ENCODE data around the gene HDAC4. TPM values are rescaled to one million over a fixed set of nuclear protein-coding genes. Genes with fewer than 3 reads are reported as not detected.

The HDAC4 gene
- polyA plus RNA-seq, 3 donors: 12.3 to 22.6 (median 14.5) TPM

DNA sequence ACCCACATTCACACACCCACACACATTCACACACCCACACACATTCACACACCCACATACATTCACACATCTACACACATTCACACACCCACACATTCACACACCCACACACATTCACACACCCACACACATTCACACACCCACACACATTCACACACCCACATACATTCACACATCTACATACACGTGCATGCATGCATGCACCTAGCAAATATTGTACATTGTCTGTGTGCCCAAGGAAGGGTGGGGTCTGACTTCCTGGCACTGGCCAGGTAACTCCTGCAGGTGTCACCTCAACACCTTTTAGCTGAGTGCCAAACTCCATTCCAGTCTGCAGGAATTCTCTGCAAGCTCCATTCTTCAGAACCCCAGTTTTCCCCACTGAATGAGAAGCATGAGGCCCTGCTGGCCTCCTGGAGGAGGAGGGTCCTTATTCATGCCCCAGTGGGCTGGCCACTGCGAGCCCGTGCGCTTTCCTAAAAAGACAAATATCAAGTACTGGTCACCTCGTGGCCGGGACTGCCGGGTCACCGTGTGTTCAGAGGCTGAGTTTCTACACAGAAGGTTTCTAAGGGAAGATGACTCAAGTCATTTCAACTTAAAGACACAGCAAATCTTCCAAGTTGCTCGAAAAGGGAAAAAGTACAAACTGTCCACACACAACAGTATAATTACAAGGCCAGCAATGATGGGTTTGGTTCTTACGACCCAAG is 131.5 kb downstream of the HDAC4 start:
- no peak for DNase-seq (ENCODE audit: extremely low read depth in 1 of 11, low read depth in 9 of 11, low spot score in 4 of 11)

DNA sequence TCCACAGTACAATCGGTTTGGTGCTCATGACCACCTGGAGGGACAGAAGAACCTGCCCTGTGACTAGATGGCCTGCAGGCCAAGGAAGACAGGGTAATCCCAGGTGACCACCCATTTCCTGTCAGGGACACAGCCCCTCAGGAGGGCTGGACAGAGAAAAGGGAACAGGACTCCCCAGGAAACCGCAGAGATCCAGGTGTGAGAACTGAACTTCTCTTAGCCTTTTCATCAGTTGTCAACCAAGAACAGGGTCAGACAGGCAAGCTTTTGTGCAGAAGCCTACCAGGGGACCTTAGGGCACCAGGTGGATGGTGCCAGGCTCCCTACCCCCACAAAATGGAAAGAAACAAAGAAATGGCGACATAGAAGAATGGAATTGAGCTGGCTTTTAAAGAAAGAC is 132.3 kb downstream of the HDAC4 start:
- DNase-seq (ENCODE audit: extremely low read depth in 1 of 11, low read depth in 9 of 11, low spot score in 4 of 11): no peak

DNA sequence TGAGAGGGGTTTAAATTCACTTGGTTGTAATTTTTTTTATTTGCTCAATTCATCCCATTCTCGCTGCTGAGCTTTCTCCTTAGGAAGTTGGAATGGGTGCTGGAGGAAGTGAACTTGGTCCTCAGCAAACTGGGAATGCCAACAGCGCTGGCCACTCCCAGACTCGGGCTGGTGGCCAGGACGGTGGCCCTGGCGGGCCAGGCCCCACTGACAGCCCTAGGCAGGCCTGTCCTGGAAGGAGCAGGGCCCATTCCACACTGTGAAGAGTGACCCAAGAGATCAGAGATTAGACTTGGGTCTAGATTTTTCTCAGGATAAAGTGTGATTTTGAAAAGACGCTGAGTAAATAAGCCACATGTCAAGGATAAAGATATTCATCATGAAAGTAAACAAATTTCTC is 132.7 kb downstream of the HDAC4 start:
- DNase-seq (ENCODE audit: extremely low read depth in 1 of 11, low read depth in 9 of 11, low spot score in 4 of 11): no peak

DNA sequence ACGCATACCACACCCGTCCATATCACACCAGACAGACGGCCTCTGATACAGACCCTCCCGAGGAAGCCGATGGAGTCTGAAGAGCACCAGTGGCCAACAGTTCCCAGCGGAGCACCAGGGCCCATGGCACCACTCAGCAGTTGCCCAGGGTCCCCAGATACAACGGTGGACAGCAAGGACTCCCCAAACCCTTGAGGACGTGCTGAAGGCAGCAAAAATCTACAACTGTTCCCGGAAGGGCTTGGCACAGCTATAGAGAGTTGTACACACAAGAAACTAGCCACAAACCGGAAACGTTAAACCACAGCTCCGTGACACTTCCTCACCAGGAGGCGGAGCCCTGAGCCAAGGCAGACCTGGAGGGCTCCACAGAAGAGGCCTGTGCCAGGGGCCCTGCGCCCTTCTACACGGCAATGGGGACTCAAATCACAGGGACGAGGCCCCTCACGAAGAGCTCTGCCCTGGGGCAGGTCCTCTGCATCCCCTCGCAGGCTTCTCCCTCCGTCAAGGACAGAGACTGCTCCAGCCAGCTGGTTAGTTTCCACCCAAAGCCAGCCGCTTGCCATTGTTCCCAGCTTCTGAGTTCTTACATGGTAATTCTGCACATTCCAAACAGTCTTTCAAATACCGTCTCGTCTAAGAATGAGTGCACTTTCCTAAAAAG is 133.4 kb downstream of the HDAC4 start:
- no peak for DNase-seq (ENCODE audit: extremely low read depth in 1 of 11, low read depth in 9 of 11, low spot score in 4 of 11)

DNA sequence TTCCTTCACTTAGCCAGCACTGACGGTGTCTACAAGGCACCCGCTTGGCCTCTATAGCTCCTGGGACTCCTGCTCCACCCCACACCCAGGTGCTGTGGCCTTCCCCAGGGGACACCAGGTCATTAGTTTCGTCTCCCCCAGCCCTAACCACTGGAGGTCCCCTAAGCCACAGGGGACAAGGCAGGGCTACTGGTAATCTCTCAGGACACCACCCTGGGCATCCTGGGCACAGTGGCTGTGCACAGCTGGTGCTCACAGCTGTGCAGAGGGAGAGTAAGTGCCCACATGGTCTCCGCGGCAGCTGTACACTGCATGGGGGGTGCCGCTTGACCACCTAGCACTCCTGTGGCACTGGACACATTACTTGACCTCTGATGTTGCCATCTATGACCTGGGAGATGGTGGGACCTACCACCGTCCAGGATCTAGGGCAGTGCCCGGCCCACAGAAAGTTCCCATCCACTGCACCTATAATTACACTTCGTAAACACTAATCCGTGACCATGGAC is 134.0 kb downstream of the HDAC4 start:
- DNase-seq (ENCODE audit: extremely low read depth in 1 of 11, low read depth in 9 of 11, low spot score in 4 of 11): no peak

DNA sequence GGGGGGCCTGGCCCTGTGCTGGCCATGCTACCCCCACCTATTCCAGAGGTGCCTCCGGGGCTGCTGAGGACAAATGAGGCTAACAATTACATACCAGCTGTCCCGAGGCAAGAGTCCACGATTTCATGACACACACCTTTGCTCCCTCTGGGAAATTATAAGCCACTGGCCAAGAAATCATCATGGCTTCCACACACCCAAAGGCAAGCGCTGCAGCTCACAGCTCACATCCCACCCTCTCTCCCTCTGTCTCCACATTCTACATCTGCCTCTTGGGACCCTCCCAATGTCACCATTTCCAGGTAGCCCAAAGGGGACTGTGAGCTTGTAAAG is 134.4 kb downstream of the HDAC4 start:
- DNase-seq (ENCODE audit: extremely low read depth in 1 of 11, low read depth in 9 of 11, low spot score in 4 of 11): no peak

DNA sequence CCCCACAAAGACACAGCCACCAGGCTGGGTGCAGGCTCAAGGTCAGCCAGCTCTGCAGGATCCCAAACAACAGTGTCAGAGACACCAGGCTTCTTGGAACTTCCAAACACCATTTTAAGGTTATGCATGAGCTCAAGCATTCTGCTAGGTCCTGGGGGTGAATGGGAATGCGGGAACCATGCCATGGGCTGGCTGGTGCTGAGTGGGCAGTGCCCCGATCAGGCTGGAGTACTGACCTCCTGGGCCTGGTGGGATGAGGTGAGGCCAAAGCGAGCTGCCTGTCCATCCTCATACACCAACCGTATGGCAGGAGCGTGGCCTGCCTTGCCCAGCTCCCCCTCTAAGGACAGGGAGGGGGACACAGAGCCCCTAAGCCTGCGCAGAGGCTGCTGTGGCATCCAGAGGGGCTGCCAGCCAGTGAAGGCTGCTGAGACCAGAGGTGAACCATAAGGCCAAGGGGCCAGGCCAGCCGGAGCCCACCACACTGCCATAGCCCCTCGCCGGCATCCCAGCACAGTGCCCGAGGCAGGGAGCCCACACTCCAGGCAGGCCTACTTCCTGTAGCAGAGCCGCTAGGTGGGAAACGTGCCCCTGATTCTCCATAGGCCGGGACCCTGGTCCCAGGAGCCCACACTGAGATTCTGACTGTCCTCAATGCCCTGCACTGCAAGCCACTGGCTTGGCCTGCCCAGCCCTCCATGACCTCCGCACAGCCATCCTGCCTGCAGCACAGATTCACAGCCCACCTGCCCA is 135.0 kb downstream of the HDAC4 start:
- DNase-seq (ENCODE audit: extremely low read depth in 1 of 11, low read depth in 9 of 11, low spot score in 4 of 11): no peak

DNA sequence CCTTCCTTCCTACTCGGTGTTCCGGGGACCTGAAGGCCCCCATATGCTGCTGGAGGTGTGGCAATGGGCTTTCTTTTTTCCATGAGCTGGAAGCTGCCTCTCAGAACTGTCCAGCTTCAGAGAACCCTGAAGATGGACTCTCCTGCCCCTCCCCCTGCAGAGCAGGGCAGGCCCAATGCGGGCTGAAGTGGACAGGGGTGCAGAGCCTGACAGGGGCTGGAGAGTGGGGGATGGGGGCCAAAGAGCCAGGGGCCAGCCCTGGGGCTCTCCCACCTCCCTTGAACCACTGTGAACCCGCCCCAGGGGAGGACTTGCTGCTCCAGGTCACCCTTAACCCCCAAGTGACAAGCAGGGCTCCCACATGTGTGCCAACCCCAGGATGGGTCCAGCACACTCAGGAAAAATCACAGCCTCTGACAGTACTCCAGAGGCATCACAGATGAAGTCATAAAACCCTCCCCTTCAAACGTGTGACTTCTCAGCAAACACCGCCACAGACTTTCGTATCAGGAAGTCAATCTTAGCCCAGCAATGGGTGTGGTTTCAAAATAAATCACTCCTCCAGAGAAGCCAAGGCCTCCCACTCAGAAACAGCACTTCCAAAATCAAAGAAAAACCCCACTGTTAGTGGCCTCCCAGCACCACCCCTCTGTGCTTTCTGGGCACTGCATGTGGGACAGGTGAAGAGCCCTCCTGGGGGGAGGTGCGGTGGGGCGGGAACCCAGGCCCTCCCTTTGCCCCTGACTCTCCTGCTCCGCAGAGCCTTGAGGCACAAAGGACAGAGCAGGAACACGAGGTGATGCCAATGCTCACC is 135.8 kb downstream of the HDAC4 start:
- DNase-seq (ENCODE audit: extremely low read depth in 1 of 11, low read depth in 9 of 11, low spot score in 4 of 11): no peak

DNA sequence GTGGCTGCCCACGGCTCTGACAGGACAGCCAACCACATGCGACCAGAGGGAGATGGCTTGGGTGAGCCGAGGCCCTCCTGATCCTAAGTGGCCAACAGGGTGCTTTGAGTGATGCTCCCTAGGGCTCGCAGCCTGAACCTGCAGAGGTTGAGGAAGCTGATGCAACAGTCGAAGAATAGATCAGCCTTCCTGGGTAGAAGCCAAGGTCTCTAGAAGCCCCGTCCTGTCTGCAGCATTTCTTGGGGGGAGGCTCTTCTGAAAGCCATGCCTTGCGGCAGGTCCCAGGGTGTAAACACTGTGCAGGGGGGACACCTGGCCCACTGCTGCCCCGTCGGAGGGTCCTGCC is 136.4 kb downstream of the HDAC4 start:
- no peak for DNase-seq (ENCODE audit: extremely low read depth in 1 of 11, low read depth in 9 of 11, low spot score in 4 of 11)

DNA sequence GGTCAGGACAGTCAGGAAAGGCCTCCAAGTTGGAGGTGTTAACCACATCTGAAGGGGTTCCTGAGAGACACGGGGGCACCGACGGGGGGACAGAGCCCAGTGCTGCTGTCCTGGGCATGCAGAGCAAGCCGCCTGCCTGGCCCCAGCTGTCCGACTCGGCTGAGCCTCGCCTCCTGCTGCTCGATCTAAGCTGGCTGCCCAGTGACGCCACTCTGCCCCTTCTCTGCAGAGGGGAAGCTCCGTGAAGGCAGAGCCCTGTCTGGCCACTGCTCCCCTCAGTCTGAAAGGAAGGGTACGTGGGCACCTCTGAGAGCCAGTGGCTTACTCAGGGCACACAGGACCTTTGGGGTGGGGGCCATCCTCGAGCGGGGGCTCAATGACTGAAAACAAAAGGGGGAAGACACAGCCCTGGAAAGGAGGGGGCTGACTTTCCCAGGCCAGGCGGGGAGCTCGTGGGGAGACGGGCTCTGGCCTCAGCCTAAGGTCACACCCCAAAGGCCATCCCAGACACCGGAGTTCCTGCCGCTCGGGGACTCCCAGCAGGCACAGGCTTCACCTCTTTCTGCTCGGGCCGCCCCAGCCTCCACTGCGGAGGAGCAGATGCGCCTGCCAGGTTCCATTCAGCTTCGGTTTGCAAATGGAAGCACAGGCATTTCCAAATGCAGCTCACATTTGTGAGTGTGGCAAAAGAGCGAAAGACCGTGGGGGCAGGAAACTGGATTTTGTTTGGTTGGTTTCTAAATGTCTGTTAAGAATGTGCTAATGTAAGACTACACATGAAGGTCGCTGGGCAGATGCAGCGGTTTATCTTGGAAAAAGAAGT is 136.9 kb downstream of the HDAC4 start:
- DNase-seq (ENCODE audit: extremely low read depth in 1 of 11, low read depth in 9 of 11, low spot score in 4 of 11): no peak

DNA sequence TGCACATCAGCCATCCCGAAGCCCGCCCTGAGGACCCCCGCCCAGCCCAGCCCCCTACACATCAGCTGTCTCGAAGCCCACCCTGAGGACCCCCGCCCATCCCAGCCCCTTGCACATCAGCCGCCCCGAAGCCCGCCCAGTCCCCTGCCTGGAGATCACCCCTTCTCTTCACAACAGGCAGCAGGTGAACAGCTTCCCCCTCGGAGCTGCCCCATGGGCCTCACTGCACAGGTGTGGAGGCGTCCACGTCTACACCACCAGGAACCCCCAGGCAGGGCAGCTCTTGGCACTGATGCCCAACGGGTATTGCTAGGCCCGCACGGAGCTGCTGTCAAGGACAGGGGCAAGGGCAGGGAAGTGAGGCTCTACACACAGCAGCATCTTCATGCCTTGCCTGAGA is 137.6 kb downstream of the HDAC4 start:
- DNase-seq (ENCODE audit: extremely low read depth in 1 of 11, low read depth in 9 of 11, low spot score in 4 of 11): no peak

DNA sequence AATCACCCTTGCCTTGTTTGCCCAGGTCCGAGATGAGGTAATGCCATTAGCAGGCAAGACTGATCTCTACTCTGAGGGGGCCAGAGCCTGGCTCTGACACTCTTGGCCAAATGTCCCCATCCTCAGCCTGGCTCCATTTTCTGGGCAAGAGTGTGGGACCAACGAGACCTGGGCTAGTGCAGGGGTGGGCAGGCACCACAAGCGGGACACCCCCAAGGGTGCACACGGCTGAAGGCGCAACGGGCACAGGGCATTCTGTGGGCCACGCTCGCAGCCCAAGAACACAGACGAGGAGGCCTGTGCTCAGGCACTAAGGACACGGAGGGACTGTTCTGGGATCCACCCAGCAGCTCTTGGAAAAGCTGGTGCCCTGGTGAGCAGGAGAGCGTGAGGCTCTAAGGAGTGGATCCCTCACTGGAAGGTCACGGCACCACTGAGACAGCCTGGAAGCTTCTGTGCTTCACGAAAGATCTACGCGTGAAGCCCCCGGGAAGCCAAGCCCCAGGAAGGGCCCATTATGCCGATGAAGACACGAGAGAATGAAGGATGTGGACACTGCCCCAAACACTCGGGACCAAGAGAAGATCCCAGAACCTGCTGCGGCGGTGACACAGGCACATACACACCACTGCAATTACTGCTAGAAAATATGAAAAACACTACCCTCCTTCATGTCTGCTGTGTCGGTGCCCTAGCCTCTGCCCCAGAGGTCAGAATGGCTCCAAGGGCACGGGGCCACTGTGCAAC is 138.2 kb downstream of the HDAC4 start:
- no peak for DNase-seq (ENCODE audit: extremely low read depth in 1 of 11, low read depth in 9 of 11, low spot score in 4 of 11)

DNA sequence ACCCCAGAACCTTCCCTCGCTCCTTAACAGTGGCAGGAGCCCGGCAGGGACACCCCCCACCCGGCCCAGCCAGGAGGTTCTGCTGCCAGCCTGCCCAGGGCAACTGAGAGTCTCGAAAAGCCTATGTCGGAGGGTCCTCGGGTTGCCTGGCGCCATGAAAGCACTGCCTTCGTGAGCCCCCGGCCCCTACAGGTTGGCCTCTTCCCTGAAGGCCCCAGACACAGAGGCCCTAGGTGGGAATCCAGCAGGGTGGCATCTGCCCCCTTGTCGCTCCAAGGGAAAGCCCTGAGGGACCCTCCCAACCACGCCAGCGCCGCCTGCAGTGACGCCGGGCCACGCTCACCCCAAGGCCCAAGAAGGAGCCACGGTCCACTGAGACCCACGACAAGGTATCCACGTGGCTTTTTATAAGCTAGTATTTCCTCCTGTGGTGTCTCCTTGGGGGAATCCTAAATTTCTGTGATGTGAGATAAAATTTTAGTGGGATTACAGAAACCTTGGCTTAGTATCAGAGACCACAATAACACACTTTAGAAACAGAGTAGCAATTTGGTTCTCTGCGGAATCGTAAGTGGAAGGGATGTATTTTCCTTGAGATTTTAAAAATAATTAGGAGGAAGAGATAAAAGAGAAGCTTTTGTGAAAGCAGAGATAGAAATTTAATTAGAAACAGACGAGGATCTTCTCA is 138.9 kb downstream of the HDAC4 start:
- no peak for DNase-seq (ENCODE audit: extremely low read depth in 1 of 11, low read depth in 9 of 11, low spot score in 4 of 11)

DNA sequence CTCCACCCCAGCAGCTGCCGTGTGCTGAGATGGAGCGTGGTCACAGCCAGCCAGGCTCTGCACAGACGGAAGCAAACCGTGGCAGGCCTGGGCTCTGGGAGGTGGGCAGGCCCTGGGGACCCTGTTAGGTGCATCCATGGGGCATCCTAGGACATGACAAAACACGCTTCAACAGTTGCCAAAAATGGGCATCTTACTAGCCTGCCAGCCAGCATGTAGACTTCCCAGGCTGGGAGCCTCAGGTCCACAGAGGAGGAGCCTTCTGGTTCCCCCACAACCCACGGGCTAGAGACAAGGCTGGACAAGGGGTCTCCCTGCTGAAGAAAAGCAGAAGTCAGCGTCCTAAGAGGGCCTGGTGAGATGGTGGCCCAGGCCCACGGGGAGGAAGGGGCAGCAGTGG is 139.5 kb downstream of the HDAC4 start:
- DNase-seq (ENCODE audit: extremely low read depth in 1 of 11, low read depth in 9 of 11, low spot score in 4 of 11): no peak

DNA sequence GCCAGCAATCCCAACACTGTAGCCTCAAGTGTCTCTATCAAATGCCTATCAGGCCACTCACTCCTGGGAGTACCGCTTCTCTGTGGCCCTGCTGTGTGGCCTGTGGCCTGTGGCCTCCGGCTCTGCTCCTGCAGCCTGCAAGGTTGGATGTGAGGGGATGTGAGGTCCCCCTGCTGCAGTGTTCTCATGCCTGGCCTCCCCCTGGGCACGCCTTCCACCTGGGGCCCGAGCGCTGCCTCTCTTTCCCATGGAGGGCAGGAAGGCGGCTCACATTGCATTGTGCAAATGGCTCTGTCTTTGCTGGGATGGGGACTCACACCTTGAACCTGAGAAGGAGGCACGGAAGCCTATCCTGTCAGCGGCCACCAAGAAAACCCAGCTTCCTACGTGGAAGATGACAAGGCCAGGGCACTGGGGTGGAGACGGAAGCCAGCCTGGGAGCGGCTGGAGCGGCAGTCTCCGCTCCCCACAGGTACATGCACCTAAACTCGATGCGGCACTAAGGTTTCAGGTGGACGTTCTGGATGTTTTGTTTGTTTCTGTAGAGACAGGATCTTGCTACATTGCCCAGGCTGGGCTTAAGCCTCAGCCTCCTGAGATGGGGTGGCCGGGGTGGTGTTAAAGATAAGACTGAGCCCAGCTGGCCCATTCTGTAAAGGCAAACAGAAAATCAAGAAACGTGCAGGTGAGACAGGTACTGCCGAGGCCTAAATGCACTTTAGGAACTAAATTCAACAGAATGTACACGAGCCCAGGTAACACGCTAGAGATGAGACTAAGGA is 140.1 kb downstream of the HDAC4 start:
- DNase-seq (ENCODE audit: extremely low read depth in 1 of 11, low read depth in 9 of 11, low spot score in 4 of 11): no peak

DNA sequence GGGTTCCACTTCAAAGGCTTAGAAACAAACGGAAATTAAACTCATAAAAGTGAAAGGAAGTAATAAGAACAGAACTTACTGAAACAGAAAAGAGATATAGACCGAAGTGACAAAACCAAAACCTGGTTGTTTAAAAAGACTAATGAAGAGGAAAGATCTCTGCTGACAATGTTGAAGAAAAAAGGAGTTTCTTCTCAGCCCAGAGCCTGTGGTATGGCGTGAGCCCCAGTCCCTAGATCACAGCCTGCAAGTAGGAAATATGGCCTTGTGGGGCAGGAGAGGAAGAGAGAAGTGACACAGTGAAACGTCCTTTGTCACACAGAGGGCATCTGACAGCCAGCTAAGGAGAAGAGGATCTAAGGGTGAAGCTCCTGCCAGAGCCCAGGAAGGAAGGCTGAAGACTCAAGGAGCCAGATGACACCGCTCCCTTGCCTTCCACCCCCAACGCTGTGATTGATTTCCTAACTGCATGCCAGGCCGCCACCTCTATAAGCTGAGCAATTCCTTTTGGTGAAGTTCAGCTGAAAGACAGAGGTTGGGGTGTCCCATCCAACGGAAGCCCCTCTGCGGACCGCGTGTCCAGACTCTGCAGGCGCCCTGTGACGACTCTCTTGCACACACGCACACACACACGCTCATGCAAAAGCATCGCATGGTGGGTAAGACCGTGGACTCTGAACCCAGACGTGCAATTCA is 141.1 kb downstream of the HDAC4 start:
- DNase-seq (ENCODE audit: extremely low read depth in 1 of 11, low read depth in 9 of 11, low spot score in 4 of 11): no peak
